Mucosa of descending colon (tissue), 3 donors: ENCODE measurements around the gene ZSWIM6. TPM values are rescaled to one million over a fixed set of nuclear protein-coding genes. Genes with fewer than 3 reads are reported as not detected.

Experiments
- ATAC-seq: fragments of 200-7000 bp; cut with Tn5 transposase; one replicate; pipeline ENCODE4 v1.9.1; 2020; ENCODE audit warnings: mild to moderate bottlenecking, moderate library complexity
- DNase-seq, 3 donors: peaks; one replicate each; pipeline ENCODE4 v3.0.0-alpha.2; 2020
- H3K36me3 ChIP-seq: fragments of 200-600 bp; one replicate; pipeline ENCODE4 v1.8.0; 2021; ENCODE audit warnings: low read depth, mild to moderate bottlenecking
- H3K4me1 ChIP-seq: fragments of 200-600 bp; one replicate; pipeline ENCODE4 v1.8.0; 2021; ENCODE audit warnings: low read depth, mild to moderate bottlenecking
- H3K4me3 ChIP-seq: fragments of 200-600 bp; one replicate; pipeline ENCODE4 v1.8.0; 2021; ENCODE audit warnings: mild to moderate bottlenecking
- H3K9me3 ChIP-seq: fragments of 200-600 bp; one replicate; pipeline ENCODE4 v1.8.0; 2021; ENCODE audit warnings: mild to moderate bottlenecking
- intact Hi-C, 2 donors: fragments of 100-400 bp; cut with DNase I in 1 of 2; cut with micrococcal nuclease in 1 of 2; formaldehyde crosslinking; loops; one replicate each; pipeline versions ENCODE4 v1.11.0 to v1.11.1; 2022; cut with DNase I, micrococcal nuclease
- total RNA-seq, 3 donors: library from RNA; stranded (reverse); fragmentation: NEBNext Ultra II Directional in 2 of 3; extraction: Animal tissue kit (Norgen Biotek cat#: 25700) in 2 of 3; gene quantifications; one replicate each; pipeline versions ENCODE4 v1.2.1 to v1.2.4, GENCODE V29; 2021 to 2023
- TF ChIP-seq, protein P1 (sequence below): fragments of 200-600 bp; IDR thresholded peaks from one replicate; pipeline ENCODE4 v1.8.0; 2022; ENCODE audit warnings: antibody characterized with exemption, mild to moderate bottlenecking
- donor health status: DM: no; HTN: no; CAD: no; lungs with moderate emphysema.
- donor health status: DM: no; HTN: no; CAD: no.
- donor health status: DM: no; HTN: yes; CAD: no.

ZSWIM6 gene
- total RNA-seq, 3 donors from 2014 or later: 26.2 to 39.4 (median 27.8) TPM

DNA sequence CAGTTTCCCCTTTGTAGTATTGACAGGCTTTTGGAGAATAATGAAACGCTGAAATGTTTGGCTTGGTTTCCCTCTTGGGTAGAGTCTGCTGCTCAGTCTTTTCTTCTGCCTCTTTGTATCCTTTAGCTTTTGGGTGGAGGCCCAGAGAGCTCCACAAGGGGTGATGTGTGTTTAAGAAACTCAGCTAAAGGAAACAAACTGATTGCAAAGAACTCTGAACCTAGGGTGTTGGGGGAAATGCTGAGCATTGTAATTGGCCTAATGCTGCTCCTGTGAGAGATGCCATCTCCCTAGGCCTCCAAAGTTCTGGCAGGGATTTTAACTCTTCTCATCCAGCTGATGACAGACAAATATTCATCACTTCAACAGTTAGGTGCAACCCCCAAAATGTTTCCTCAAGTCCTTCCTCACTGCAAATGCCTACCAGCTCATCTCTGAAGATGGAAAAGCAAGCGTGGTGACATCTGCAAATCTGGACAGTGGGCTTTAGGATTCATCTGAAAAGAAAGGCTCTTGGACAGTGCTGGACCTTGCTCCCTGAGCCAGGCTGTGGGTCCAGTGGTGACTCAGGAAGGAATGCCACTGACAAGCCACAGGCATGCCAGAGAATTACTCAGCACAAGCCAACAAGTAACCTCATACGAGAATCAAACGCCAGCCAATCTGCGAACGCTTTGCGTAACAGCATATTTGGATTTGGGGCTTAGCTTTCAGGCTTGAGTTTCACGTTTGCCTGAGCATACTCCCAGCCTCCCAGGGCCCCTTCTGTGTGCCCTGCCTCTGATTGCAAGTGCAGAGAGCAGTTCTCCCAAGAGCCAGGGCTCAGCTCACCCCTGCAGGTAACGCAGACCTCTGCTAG, 30.5 kb upstream of the ZSWIM6 start:
- ATAC-seq: peak; percentile 70
- intact Hi-C loops: no loop called here
- H3K4me3 ChIP-seq: no peak overlapping the region
- H3K4me1 ChIP-seq: peaks cover 21% of the 10 kb centered on the region
- H3K9me3 ChIP-seq: no peaks in the 10 kb centered on the region
- TF ChIP-seq, protein P1, sequence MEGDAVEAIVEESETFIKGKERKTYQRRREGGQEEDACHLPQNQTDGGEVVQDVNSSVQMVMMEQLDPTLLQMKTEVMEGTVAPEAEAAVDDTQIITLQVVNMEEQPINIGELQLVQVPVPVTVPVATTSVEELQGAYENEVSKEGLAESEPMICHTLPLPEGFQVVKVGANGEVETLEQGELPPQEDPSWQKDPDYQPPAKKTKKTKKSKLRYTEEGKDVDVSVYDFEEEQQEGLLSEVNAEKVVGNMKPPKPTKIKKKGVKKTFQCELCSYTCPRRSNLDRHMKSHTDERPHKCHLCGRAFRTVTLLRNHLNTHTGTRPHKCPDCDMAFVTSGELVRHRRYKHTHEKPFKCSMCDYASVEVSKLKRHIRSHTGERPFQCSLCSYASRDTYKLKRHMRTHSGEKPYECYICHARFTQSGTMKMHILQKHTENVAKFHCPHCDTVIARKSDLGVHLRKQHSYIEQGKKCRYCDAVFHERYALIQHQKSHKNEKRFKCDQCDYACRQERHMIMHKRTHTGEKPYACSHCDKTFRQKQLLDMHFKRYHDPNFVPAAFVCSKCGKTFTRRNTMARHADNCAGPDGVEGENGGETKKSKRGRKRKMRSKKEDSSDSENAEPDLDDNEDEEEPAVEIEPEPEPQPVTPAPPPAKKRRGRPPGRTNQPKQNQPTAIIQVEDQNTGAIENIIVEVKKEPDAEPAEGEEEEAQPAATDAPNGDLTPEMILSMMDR: no peak
- no peaks in the 10 kb centered on the region for H3K36me3 ChIP-seq
- peak; percentile 46 to 68 (median 64) for DNase-seq

DNA sequence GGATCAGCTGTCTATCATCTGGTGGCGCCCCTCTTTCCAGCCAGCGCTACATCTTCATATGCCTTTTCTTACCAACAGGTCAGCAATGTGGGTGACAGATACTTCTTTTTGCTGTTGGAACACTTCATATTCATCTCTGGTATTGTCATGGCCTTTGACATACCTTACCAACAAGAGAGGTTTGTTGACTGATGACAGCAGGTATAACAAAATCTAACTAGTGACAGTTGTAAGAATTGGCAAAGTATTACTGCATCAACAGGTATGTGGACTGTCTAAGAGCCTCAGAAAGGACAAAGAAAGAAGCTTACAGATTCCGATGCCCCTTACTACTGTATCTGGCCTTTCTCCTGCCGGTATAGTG, 29.9 kb upstream of the ZSWIM6 start:
- ATAC-seq: no peak
- H3K4me3 ChIP-seq: no peak overlapping the region
- TF ChIP-seq, protein P1: no peak

DNA sequence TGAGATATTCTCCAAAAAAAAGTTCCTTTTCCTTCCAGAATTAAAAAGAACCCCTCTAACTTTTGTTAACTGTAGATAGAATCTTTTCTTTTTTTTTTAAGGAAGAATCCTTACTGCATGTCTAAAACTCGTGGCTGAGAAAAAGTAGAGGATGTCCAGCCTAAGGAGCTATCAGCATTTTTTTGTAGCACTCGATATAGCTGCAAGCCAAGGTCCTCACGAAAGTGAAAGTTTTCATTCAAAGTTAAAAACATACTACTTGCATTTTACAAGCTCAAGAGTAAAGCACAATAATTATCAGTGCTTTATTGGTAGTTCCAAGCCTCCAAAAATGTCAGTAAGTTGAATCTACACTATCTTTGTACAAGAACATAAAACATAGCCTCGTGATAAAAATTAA, 28.7 kb upstream of the ZSWIM6 start:
- no peak for ATAC-seq
- TF ChIP-seq, protein P1: no peak
- Histone ChIP-seq H3K4me3 (no peak overlapping the region), H3K9me3 (no peaks in the 10 kb centered on the region), H3K4me1 (peaks cover 21% of the 10 kb centered on the region), H3K36me3 (no peaks in the 10 kb centered on the region)
- intact Hi-C loops: no loop called here
- no peak for DNase-seq

More for the DNA sequence above, 29.9 kb upstream of the ZSWIM6 start:
- no peaks in the 10 kb centered on the region for H3K36me3 ChIP-seq
- no peaks in the 10 kb centered on the region for H3K9me3 ChIP-seq
- peaks cover 21% of the 10 kb centered on the region for H3K4me1 ChIP-seq
- no peak for DNase-seq
- intact Hi-C loops: no loop called here

DNA sequence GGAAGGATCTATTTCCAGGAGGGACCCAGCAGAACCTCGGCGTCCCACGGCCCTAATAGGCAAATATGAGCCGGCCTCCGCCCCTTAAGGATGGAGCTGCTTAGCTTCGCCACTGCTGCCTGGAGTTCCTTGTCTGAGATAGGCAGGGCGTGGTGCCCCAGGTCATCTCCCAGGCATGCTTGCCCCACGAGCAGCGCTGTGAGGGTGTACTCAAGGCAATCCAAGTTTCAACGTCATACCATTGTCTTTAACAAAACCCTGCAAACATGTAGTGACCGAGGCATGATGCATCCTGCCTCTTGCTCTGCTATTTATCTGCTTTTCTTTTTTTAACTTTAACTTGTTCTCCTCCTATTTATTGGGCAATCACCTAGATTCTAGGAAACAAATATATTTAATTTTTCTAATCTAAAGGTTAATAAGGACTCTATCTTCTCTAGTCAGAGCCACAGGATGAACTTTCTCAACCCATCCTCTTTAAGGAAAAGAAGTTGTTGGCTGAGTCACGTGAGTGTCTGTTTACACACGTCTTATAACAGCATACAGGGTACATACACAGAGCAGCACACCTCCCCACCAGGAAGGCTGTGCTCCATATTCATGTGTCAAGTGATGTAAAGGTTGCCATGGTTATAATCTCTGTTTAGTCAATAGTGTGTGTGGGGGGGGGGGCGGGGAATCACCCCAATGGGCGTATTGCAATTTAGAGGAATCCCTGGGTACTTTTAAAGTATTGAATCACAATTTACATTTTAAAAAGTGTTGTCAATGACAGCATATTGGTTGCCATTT, 27.3 kb upstream of the ZSWIM6 start:
- H3K9me3 ChIP-seq: no peaks in the 10 kb centered on the region
- H3K4me1 ChIP-seq: peaks cover 21% of the 10 kb centered on the region
- intact Hi-C loops: no loop called here
- TF ChIP-seq, protein P1: no peak
- ATAC-seq: peak; percentile 88
- DNase-seq: peak; percentile 82 to 87 (median 84)
- no peaks in the 10 kb centered on the region for H3K36me3 ChIP-seq
- H3K4me3 ChIP-seq: no peak overlapping the region

DNA sequence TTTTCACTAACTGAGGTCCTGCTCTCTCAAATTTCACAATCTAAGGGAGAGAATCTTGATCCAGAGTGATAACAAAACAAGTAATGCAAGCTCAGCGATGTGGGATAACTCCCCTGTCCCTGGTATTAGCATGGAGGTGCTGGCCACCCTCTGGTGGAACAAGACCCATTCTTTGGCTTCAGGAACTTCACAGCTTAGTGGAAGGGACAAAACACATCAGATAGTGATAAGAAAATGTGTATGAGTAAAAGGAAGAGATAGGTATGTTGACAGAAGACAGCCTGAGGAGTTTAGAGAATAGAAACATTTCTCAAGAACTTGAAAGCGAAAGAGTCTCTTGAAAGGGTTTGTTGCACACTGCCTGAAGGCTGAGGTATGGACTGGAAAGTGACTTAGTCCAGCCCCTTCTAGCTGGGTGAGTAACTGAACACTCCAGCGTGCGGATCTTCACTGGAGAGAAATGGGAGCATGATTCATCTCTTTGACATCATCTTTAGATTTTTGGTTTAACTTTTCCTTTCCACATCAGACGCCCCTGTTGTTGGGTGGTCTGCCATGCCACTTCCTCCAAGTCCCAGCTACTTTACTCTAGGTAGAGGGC, 25.4 kb upstream of the ZSWIM6 start:
- no peaks in the 10 kb centered on the region for H3K9me3 ChIP-seq
- TF ChIP-seq, protein P1: no peak
- peaks cover 21% of the 10 kb centered on the region for H3K4me1 ChIP-seq
- no peak overlapping the region for H3K4me3 ChIP-seq
- no peaks in the 10 kb centered on the region for H3K36me3 ChIP-seq
- no peak for DNase-seq
- ATAC-seq: no peak
- intact Hi-C loops: no loop called here
